GM12872 (cell line): ENCODE results near the gene KCTD18.

Source experiments
- TF ChIP-seq, protein P1 (sequence below): IDR thresholded peaks from 3 replicates; pipeline ENCODE4 v1.5.1; 2011; ENCODE audit warnings: low read depth, mild to moderate bottlenecking, low read length, moderate library complexity; ENCODE audit not compliant: insufficient read depth

Gene KCTD18

DNA sequence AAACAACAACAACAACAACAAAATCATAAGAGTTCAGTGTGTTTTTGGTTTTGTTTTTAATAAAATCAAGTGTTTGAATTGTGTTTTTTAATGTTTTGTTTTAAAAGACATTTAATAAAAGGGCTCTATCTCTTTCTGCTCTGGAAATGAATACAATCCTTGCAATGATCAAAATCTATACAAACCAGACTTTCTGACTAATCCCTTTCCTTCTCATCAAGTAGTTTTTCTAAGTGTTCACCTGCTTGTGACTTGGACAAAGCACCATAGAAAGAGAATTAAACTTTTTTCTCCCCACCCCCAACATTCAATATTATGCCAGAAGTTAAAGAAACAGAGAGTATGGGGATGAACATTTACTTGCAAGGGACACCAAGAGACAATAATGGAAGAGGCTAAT, 61.4 kb downstream of the KCTD18 start:
- TF ChIP-seq, protein P1, sequence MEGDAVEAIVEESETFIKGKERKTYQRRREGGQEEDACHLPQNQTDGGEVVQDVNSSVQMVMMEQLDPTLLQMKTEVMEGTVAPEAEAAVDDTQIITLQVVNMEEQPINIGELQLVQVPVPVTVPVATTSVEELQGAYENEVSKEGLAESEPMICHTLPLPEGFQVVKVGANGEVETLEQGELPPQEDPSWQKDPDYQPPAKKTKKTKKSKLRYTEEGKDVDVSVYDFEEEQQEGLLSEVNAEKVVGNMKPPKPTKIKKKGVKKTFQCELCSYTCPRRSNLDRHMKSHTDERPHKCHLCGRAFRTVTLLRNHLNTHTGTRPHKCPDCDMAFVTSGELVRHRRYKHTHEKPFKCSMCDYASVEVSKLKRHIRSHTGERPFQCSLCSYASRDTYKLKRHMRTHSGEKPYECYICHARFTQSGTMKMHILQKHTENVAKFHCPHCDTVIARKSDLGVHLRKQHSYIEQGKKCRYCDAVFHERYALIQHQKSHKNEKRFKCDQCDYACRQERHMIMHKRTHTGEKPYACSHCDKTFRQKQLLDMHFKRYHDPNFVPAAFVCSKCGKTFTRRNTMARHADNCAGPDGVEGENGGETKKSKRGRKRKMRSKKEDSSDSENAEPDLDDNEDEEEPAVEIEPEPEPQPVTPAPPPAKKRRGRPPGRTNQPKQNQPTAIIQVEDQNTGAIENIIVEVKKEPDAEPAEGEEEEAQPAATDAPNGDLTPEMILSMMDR = no peak

GRCh38 chr2:200447139-200447855, 62.6 kb downstream of the KCTD18 start:
- TF ChIP-seq, protein P1 = no peak

DNA sequence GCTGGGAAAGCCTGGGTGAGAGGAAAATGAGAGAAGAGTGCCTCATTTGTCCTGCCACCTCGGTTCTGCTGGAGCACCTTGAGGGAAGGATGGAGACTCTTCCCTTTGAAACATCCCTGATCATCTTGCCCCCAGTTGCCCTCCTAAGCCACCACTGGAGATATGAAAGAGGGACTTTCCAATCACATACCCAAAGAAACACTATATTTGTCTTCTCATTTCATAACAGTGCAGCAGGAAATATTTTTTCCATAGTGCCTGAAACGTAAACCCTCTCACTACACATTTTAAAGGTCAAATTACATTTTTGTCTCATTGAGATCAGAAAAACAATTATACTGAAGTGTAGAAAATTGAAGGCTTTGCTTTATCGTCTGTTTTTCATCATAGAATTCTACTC, 63.3 kb downstream of the KCTD18 start:
- TF ChIP-seq, protein P1 = no peak

DNA sequence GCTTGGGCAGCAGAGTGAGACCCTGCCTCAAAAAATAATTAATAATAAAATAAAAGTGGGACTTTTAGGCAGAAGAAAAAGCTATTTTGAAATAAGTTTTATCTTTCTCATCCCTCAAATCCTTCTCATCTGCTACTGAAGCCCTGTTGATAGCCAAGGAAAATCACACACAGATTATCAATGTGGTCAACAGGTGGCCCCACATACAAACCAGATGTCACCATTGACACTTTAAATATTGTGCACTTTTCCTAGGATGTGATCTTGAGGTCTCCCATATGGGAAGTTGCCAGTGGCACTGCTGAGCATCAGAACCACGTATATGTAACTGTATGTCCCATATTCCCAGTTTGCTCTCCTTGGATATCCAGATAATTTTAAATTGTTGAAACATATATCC, 64.6 kb downstream of the KCTD18 start:
- TF ChIP-seq, protein P1 = no peak

- TF ChIP-seq, protein P1 = no peak
Observed at GRCh38 chr2:200444530-200444929, 65.3 kb downstream of the KCTD18 start.

- TF ChIP-seq, protein P1 = no peak
Observed at GRCh38 chr2:200443916-200444315, 66.0 kb downstream of the KCTD18 start.

DNA sequence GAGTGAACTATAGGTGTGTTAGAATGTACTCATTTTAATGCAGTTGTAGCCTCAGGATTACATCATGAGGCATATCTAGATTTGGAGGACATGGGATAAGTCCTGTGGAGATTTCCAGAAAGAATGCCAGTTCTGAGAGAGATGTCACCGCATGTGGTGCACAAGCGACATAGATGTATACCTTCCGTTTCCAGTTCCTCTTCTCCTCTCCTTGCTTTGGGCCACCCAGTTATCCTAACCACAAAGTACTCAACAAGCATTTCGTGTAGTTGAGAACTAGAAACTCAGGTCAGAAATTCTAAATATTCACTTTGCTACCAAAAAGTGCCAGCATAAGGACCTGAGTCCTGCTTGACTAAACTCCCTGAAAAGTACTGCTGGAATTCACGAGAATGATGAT, 66.5 kb downstream of the KCTD18 start:
- TF ChIP-seq, protein P1 = no peak

GRCh38 chr2:200442471-200442870, 67.4 kb downstream of the KCTD18 start:
- TF ChIP-seq, protein P1 = no peak
